Measurements from ENCODE around the gene APP. TPM values are rescaled to one million over a fixed set of nuclear protein-coding genes. Genes with fewer than 3 reads are reported as not detected.

Gene APP
- total RNA-seq, 1 donor from 2014 or later: 1,137 TPM

GRCh38 chr21:25986928-25987327 is 183.6 kb downstream of the APP start:
- H3K36me3 Mint-ChIP-seq (ENCODE audit: low read depth, unreplicated experiment): peaks cover 42% of the 10 kb centered on the region
- peaks cover 56% of the 10 kb centered on the region for H3K4me1 Mint-ChIP-seq (ENCODE audit: unreplicated experiment)

GRCh38 chr21:25985990-25986389 is 184.6 kb downstream of the APP start:
- H3K27ac Mint-ChIP-seq (ENCODE audit: unreplicated experiment): peak overlapping the region; percentile 97
- peaks cover 42% of the 10 kb centered on the region for H3K36me3 Mint-ChIP-seq (ENCODE audit: low read depth, unreplicated experiment)
- peaks cover 61% of the 10 kb centered on the region for H3K4me1 Mint-ChIP-seq (ENCODE audit: unreplicated experiment)
- no peak for DNase-seq (ENCODE audit: low spot score)
- peaks cover 14% of the 10 kb centered on the region for H3K27me3 Mint-ChIP-seq (ENCODE audit: unreplicated experiment)
- no peak for TF ChIP-seq CTCF (IDR thresholded peaks at IDR 0.05; ENCODE audit: unreplicated experiment)
- peak overlapping the region; percentile 17 for H3K4me3 Mint-ChIP-seq (ENCODE audit: unreplicated experiment)
- peaks cover 5% of the 10 kb centered on the region for H3K9me3 Mint-ChIP-seq (ENCODE audit: unreplicated experiment)

More at GRCh38 chr21:25986928-25987327, 183.6 kb downstream of the APP start:
- Mint-ChIP-seq H3K27ac (ENCODE audit: unreplicated experiment) (peak overlapping the region; percentile 77), H3K4me3 (ENCODE audit: unreplicated experiment) (no peak overlapping the region), H3K27me3 (ENCODE audit: unreplicated experiment) (peaks cover 14% of the 10 kb centered on the region), H3K9me3 (ENCODE audit: unreplicated experiment) (peaks cover 5% of the 10 kb centered on the region)
- TF ChIP-seq CTCF (IDR thresholded peaks at IDR 0.05; ENCODE audit: unreplicated experiment): no peak
- DNase-seq (ENCODE audit: low spot score): no peak

- peaks cover 51% of the 10 kb centered on the region for H3K36me3 Mint-ChIP-seq (ENCODE audit: low read depth, unreplicated experiment)
- TF ChIP-seq CTCF (IDR thresholded peaks at IDR 0.05; ENCODE audit: unreplicated experiment): no peak
- peak overlapping the region; percentile 97 for H3K27ac Mint-ChIP-seq (ENCODE audit: unreplicated experiment)
- no peak overlapping the region for H3K4me3 Mint-ChIP-seq (ENCODE audit: unreplicated experiment)
- peaks cover 5% of the 10 kb centered on the region for H3K9me3 Mint-ChIP-seq (ENCODE audit: unreplicated experiment)
- peaks cover 70% of the 10 kb centered on the region for H3K4me1 Mint-ChIP-seq (ENCODE audit: unreplicated experiment)
- peaks cover 15% of the 10 kb centered on the region for H3K27me3 Mint-ChIP-seq (ENCODE audit: unreplicated experiment)
- DNase-seq (ENCODE audit: low spot score): no peak
These were observed 186.0 kb downstream of the APP start for GRCh38 chr21:25984538-25984937.

GRCh38 chr21:25983745-25984144 is 186.8 kb downstream of the APP start:
- Mint-ChIP-seq H3K27ac (ENCODE audit: unreplicated experiment) (peak overlapping the region; percentile 85), H3K36me3 (ENCODE audit: low read depth, unreplicated experiment) (peaks cover 50% of the 10 kb centered on the region), H3K4me1 (ENCODE audit: unreplicated experiment) (peaks cover 66% of the 10 kb centered on the region), H3K9me3 (ENCODE audit: unreplicated experiment) (peaks cover 5% of the 10 kb centered on the region), H3K27me3 (ENCODE audit: unreplicated experiment) (peaks cover 14% of the 10 kb centered on the region), H3K4me3 (ENCODE audit: unreplicated experiment) (peak overlapping the region; percentile 8)
- TF ChIP-seq CTCF (IDR thresholded peaks at IDR 0.05; ENCODE audit: unreplicated experiment): no peak
- no peak for DNase-seq (ENCODE audit: low spot score)

- Mint-ChIP-seq H3K27me3 (ENCODE audit: unreplicated experiment) (peaks cover 6% of the 10 kb centered on the region), H3K4me1 (ENCODE audit: unreplicated experiment) (peaks cover 59% of the 10 kb centered on the region), H3K27ac (ENCODE audit: unreplicated experiment) (peak overlapping the region; percentile 38), H3K4me3 (ENCODE audit: unreplicated experiment) (peak overlapping the region; percentile 42), H3K36me3 (ENCODE audit: low read depth, unreplicated experiment) (peaks cover 53% of the 10 kb centered on the region), H3K9me3 (ENCODE audit: unreplicated experiment) (no peaks in the 10 kb centered on the region)
- no peak for TF ChIP-seq CTCF (IDR thresholded peaks at IDR 0.05; ENCODE audit: unreplicated experiment)
- no peak for DNase-seq (ENCODE audit: low spot score)
These were observed 189.9 kb downstream of the APP start for GRCh38 chr21:25980710-25981109.
